AG09319 (cell line): ENCODE measurements around the gene PKN3.

Experiments used
- DNase-seq: peaks from one replicate; pipeline ENCODE4 v3.0.0-alpha.2; 2010; ENCODE audit warnings: low read depth; ENCODE audit errors: extremely low read depth
- CTCF ChIP-seq: IDR thresholded peaks from 2 replicates; pipeline ENCODE4 v1.5.1; 2011; ENCODE audit warnings: low read depth, mild to moderate bottlenecking, inconsistent platforms, low read length, moderate library complexity

PKN3 gene

GRCh38 chr9:128719919-128720605 is 17.8 kb downstream of the PKN3 start:
- TF ChIP-seq CTCF, result no peak
- no peak for DNase-seq

GRCh38 chr9:128720841-128721486 is 18.7 kb downstream of the PKN3 start:
- TF ChIP-seq CTCF, result no peak
- no peak for DNase-seq

- DNase-seq, result no peak
- no peak for TF ChIP-seq CTCF
Observed at GRCh38 chr9:128721487-128722010, 19.2 kb downstream of the PKN3 start.

- DNase-seq, result no peak
- no peak for TF ChIP-seq CTCF
Observed at GRCh38 chr9:128722380-128723351, 20.4 kb downstream of the PKN3 start.

GRCh38 chr9:128723352-128723865 is 21.1 kb downstream of the PKN3 start:
- DNase-seq, result no peak
- no peak for TF ChIP-seq CTCF

- TF ChIP-seq CTCF, result no peak
Observed at GRCh38 chr9:128723866-128724743, 21.8 kb downstream of the PKN3 start, which contains the start of gene ZDHHC12. ZDHHC12 (minus strand) TSS chr9:128724127; CDS start chr9:128724093, 34 bp downstream.

More at GRCh38 chr9:128723866-128724743, 21.8 kb downstream of the PKN3 start, which contains the start of gene ZDHHC12:
- peak; percentile 68 for DNase-seq
